HCT116 (cell line): ENCODE data around the gene MED13L. TPM values are rescaled to one million over a fixed set of nuclear protein-coding genes. Genes with fewer than 3 reads are reported as not detected.

Experiments used
- ATAC-seq: fragments of 200-7000 bp; cut with Tn5 transposase; 2 replicates; pipeline ENCODE4 v1.9.1; 2020; ENCODE audit warnings: mild to moderate bottlenecking, moderate library complexity
- BruUV-seq: library from RNA; stranded (reverse); fragments of 400-500 nt; replicated peaks from 2 replicates; lab custom pipeline; 2021; lab: Mats Ljungman, UMichigan
- CTCF ChIA-PET: fragments of 300-600 bp; sonication (Branson Sonifier 250); formaldehyde crosslinking; loops from one replicate; lab custom pipeline; 2021; ENCODE audit warnings: antibody characterized with exemption; lab: Charles Lee
- POLR2A ChIA-PET: fragments of 300-600, 350-600 bp; sonication (Branson Sonifier 250); formaldehyde crosslinking; loops from one replicate; lab custom pipeline; 2021; ENCODE audit warnings: antibody characterized with exemption; lab: Charles Lee
- RAD21 ChIA-PET, 2 experiments: fragments of 300-600 bp; sonication (Branson Sonifier 250); formaldehyde crosslinking; loops; one replicate each; lab custom pipeline; 2023; ENCODE audit warnings: low total read pairs in 2 of 2; ENCODE audit not compliant: uncharacterized antibody in 2 of 2, unreplicated experiment in 2 of 2, low non-redundant PET in 1 of 2; lab: Charles Lee
- DNase-seq: peaks from one replicate; pipeline ENCODE4 v3.0.0-alpha.2; 2010; ENCODE audit warnings: low read depth, low spot score
- H2AFZ ChIP-seq: fragments of 200-600 bp; shearing (Covaris generic), sonication (generic); 2 replicates; pipeline ENCODE4 v1.6.1; 2017; ENCODE audit warnings: low read depth, mixed run types, mixed read lengths, antibody characterized with exemption, low read length; ENCODE audit not compliant: poor library complexity, severe bottlenecking
- H3K27ac ChIP-seq: 2 replicates; pipeline ENCODE4 v1.5.1; 2012; ENCODE audit warnings: low read depth, low read length
- H3K27me3 ChIP-seq: fragments of 200-600 bp; sonication (generic); 2 replicates; pipeline ENCODE4 v1.6.1; 2016; ENCODE audit warnings: mixed run types, low read length, mixed read lengths; ENCODE audit not compliant: insufficient read depth
- H3K36me3 ChIP-seq, 2 experiments: fragments of 200-500 bp in 1 of 2; fragments of 200-600 bp in 1 of 2; sonication (Bioruptor generic) in 1 of 2; sonication (generic) in 1 of 2; 2 replicates each; pipeline versions ENCODE4 v1.5.1 to v1.6.1; 2014 to 2016; ENCODE audit warnings: low read length in 2 of 2, inconsistent platforms in 1 of 2, mixed read lengths in 1 of 2, mixed run types in 1 of 2; ENCODE audit not compliant: insufficient read depth in 2 of 2, control insufficient read depth in 1 of 2
- H3K4me1 ChIP-seq, 2 experiments: fragments of 200-600 bp in 1 of 2; sonication (generic) in 1 of 2; 2 replicates each; pipeline versions ENCODE4 v1.5.1 to v1.6.1; 2012 to 2017; ENCODE audit warnings: low read length in 2 of 2, inconsistent platforms in 1 of 2, mild to moderate bottlenecking in 1 of 2, mixed read lengths in 1 of 2, mixed run types in 1 of 2, moderate library complexity in 1 of 2; ENCODE audit not compliant: insufficient read depth in 2 of 2, control insufficient read depth in 1 of 2
- H3K4me2 ChIP-seq: fragments of 200-600 bp; sonication (generic); 2 replicates; pipeline ENCODE4 v1.6.1; 2017; ENCODE audit warnings: mixed run types, low read length, mixed read lengths
- H3K4me3 ChIP-seq, 2 experiments: fragments of 200-600 bp in 1 of 2; sonication (generic) in 1 of 2; replicated peaks in 1 of 2; 2 replicates each; pipeline ENCODE4 v1.5.1; 2011 to 2016; ENCODE audit warnings: low read length in 2 of 2, control low read depth in 1 of 2, low read depth in 1 of 2, mild to moderate bottlenecking in 1 of 2, mixed read lengths in 1 of 2, mixed run types in 1 of 2
- H3K79me2 ChIP-seq: fragments of 200-600 bp; sonication (generic); 2 replicates; pipeline ENCODE4 v1.6.1; 2017; ENCODE audit warnings: mild to moderate bottlenecking, mixed run types, low read length, moderate library complexity, mixed read lengths; ENCODE audit not compliant: insufficient read depth
- H3K9ac ChIP-seq: fragments of 200-600 bp; sonication (generic); 2 replicates; pipeline ENCODE4 v1.6.1; 2016; ENCODE audit warnings: low read length, mixed read lengths
- H3K9me2 ChIP-seq: fragments of 200-600 bp; sonication (generic), shearing (Covaris generic); 2 replicates; pipeline ENCODE4 v1.6.1; 2017; ENCODE audit warnings: mixed run types, mild to moderate bottlenecking, moderate library complexity; ENCODE audit not compliant: insufficient read depth
- H3K9me3 ChIP-seq, 2 experiments: fragments of 200-500 bp in 1 of 2; fragments of 200-600 bp in 1 of 2; sonication (Bioruptor generic) in 1 of 2; sonication (generic) in 1 of 2; 2 replicates each; pipeline ENCODE4 v1.6.1; 2014 to 2017; ENCODE audit warnings: low read length in 2 of 2, mixed read lengths in 2 of 2, inconsistent platforms in 1 of 2, low read depth in 1 of 2, mild to moderate bottlenecking in 1 of 2, mixed run types in 1 of 2, moderate library complexity in 1 of 2; ENCODE audit not compliant: control insufficient read depth in 1 of 2, insufficient read depth in 1 of 2
- H4K20me1 ChIP-seq: fragments of 200-600 bp; sonication (generic), shearing (Covaris generic); 2 replicates; pipeline ENCODE4 v1.6.1; 2017; ENCODE audit warnings: mixed run types, mild to moderate bottlenecking, moderate library complexity; ENCODE audit not compliant: insufficient read depth
- CBX3 ChIP-seq: IDR thresholded peaks from 2 replicates; pipeline ENCODE4 v1.6.1; 2012; ENCODE audit warnings: low read depth
- CEBPB ChIP-seq: IDR thresholded peaks from 2 replicates; pipeline ENCODE4 v1.6.1; 2012; ENCODE audit warnings: low read depth
- POLR2A ChIP-seq: IDR thresholded peaks from 2 replicates; pipeline ENCODE4 v1.7.0; 2011; ENCODE audit warnings: borderline replicate concordance; ENCODE audit not compliant: insufficient read depth, insufficient read length; ENCODE audit errors: extremely low read depth
- POLR2AphosphoS5 ChIP-seq: IDR thresholded peaks from 2 replicates; pipeline ENCODE4 v1.6.1; 2011; ENCODE audit warnings: mild to moderate bottlenecking, low read depth, low read length, moderate library complexity
- RAD21 ChIP-seq: IDR thresholded peaks from 2 replicates; pipeline ENCODE4 v1.6.1; 2012; ENCODE audit warnings: low read depth, mild to moderate bottlenecking
- SP1 ChIP-seq: IDR thresholded peaks from 2 replicates; pipeline ENCODE4 v1.6.1; 2012; ENCODE audit warnings: low read depth
- SRF ChIP-seq: IDR thresholded peaks from 2 replicates; pipeline ENCODE4 v1.6.1; 2012; ENCODE audit warnings: low read depth
- TCF7L2 ChIP-seq: IDR thresholded peaks from 2 replicates; pipeline ENCODE4 v1.7.0; 2011; ENCODE audit warnings: borderline replicate concordance, inconsistent platforms; ENCODE audit not compliant: insufficient read depth, insufficient read length; ENCODE audit errors: extremely low read depth
- YY1 ChIP-seq: IDR thresholded peaks from 2 replicates; pipeline ENCODE4 v1.6.1; 2011; ENCODE audit warnings: low read length, low read depth, moderate library complexity, mild to moderate bottlenecking; ENCODE audit not compliant: insufficient replicate concordance; ENCODE audit errors: extremely low read depth
- ZFX ChIP-seq: fragments of 450-650 bp; IDR thresholded peaks from 2 replicates; pipeline ENCODE4 v1.6.1; 2017
- ZNF274 ChIP-seq: fragments of 200-500 bp; sonication (Bioruptor generic); IDR thresholded peaks from 2 replicates; pipeline ENCODE4 v1.6.1; 2014; ENCODE audit warnings: mild to moderate bottlenecking, low read depth, low read length, inconsistent platforms
- intact Hi-C: fragments of 100-400 bp; cut with micrococcal nuclease; formaldehyde crosslinking; loops from 2 replicates; pipeline ENCODE4 v1.10.0; 2022
- total RNA-seq: library from RNA; stranded (reverse); gene quantifications from one replicate; pipeline ENCODE4 v1.2.1, GENCODE V29; 2021; ENCODE audit not compliant: unreplicated experiment
- TF ChIP-seq, protein P1 (sequence below): IDR thresholded peaks from 2 replicates; pipeline ENCODE4 v1.6.1; 2012
- TF ChIP-seq, protein P2 (sequence below): IDR thresholded peaks from 2 replicates; pipeline ENCODE4 v1.6.1; 2012
- TF ChIP-seq, protein P3 (sequence below): IDR thresholded peaks from 2 replicates; pipeline ENCODE4 v1.6.1; 2012; ENCODE audit warnings: low read depth
- TF ChIP-seq, protein P4 (sequence below), 3 experiments: fragments of 200-600 bp in 1 of 3; sonication (generic) in 1 of 3; IDR thresholded peaks in 2 of 3; conservative IDR thresholded peaks in 1 of 3; 2 replicates each; pipeline ENCODE4 v1.5.1; 2012 to 2017; ENCODE audit warnings: low read depth in 2 of 3, low read length in 2 of 3, antibody characterized with exemption in 1 of 3, borderline replicate concordance in 1 of 3, control low read depth in 1 of 3, mild to moderate bottlenecking in 1 of 3, mixed read lengths in 1 of 3, mixed run types in 1 of 3, moderate library complexity in 1 of 3; ENCODE audit not compliant: insufficient read depth in 1 of 3

Gene MED13L
- total RNA-seq, 1 experiment from 2014 or later, result 176 TPM

DNA sequence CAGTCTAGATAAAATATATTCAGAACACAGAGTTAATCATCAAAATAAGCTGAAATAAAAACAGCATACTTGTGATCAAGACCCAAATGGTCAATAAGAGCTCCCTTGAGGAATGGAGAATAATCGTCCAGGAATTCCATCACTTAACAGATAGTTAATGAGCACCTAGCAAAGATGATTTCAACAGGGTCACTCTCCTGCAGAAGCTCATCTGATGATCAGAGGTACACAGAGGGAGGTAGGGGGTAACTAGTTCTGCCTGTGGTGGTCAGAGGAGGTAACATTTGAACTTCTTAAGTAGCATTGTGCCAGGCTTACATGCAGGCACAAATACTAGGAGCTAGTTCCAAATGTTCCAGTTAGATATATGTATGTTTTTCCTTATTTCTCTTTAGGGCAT is 9.5 kb downstream of the MED13L start:
- Histone ChIP-seq H3K4me2 (peak overlapping the region; percentile 12; the same call in 1 of the 2 replicates), H3K4me3 (no peak overlapping the region), H3K4me1 (peaks cover 65 to 87% of the 10 kb centered on the region in 2 experiments), H3K9me2 (no peaks in the 10 kb centered on the region), H3K9ac (no peak overlapping the region), H3K79me2 (peaks cover 100% of the 10 kb centered on the region), H2AFZ (no peak overlapping the region), H4K20me1 (peaks cover 65% of the 10 kb centered on the region), H3K27me3 (no peaks in the 10 kb centered on the region), H3K9me3 (no peaks in the 10 kb centered on the region), H3K27ac (no peak overlapping the region), H3K36me3 (no peaks in the 10 kb centered on the region)
- ATAC-seq (no peak), DNase-seq (no peak)
- CTCF ChIA-PET, result interaction anchor here (1.4 kb wide), 1 partner anchor 32 kb away, joined by 3 read pairs; no protein-coding TSS in a partner anchor
- BruUV-seq, result no TSS peak
- POLR2A ChIA-PET, result no interaction called here
- intact Hi-C loops, result no loop called here
- RAD21 ChIA-PET, result no interaction called here
- no peak for TF ChIP-seq YY1
- no peak for TF ChIP-seq CEBPB
- TF ChIP-seq, protein P1, sequence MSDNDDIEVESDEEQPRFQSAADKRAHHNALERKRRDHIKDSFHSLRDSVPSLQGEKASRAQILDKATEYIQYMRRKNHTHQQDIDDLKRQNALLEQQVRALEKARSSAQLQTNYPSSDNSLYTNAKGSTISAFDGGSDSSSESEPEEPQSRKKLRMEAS, result no peak
- no peak for TF ChIP-seq ZFX
- no peak for TF ChIP-seq SP1
- TF ChIP-seq CBX3, result no peak
- no peak for TF ChIP-seq POLR2A
- TF ChIP-seq, protein P2, sequence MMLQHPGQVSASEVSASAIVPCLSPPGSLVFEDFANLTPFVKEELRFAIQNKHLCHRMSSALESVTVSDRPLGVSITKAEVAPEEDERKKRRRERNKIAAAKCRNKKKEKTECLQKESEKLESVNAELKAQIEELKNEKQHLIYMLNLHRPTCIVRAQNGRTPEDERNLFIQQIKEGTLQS, result no peak
- no peak for TF ChIP-seq SRF
- no peak for TF ChIP-seq POLR2AphosphoS5
- no peak for TF ChIP-seq RAD21
- TF ChIP-seq, protein P3, sequence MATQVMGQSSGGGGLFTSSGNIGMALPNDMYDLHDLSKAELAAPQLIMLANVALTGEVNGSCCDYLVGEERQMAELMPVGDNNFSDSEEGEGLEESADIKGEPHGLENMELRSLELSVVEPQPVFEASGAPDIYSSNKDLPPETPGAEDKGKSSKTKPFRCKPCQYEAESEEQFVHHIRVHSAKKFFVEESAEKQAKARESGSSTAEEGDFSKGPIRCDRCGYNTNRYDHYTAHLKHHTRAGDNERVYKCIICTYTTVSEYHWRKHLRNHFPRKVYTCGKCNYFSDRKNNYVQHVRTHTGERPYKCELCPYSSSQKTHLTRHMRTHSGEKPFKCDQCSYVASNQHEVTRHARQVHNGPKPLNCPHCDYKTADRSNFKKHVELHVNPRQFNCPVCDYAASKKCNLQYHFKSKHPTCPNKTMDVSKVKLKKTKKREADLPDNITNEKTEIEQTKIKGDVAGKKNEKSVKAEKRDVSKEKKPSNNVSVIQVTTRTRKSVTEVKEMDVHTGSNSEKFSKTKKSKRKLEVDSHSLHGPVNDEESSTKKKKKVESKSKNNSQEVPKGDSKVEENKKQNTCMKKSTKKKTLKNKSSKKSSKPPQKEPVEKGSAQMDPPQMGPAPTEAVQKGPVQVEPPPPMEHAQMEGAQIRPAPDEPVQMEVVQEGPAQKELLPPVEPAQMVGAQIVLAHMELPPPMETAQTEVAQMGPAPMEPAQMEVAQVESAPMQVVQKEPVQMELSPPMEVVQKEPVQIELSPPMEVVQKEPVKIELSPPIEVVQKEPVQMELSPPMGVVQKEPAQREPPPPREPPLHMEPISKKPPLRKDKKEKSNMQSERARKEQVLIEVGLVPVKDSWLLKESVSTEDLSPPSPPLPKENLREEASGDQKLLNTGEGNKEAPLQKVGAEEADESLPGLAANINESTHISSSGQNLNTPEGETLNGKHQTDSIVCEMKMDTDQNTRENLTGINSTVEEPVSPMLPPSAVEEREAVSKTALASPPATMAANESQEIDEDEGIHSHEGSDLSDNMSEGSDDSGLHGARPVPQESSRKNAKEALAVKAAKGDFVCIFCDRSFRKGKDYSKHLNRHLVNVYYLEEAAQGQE, result no peak
- TF ChIP-seq ZNF274, result no peak
- TF ChIP-seq TCF7L2, result no peak
- TF ChIP-seq, protein P4, sequence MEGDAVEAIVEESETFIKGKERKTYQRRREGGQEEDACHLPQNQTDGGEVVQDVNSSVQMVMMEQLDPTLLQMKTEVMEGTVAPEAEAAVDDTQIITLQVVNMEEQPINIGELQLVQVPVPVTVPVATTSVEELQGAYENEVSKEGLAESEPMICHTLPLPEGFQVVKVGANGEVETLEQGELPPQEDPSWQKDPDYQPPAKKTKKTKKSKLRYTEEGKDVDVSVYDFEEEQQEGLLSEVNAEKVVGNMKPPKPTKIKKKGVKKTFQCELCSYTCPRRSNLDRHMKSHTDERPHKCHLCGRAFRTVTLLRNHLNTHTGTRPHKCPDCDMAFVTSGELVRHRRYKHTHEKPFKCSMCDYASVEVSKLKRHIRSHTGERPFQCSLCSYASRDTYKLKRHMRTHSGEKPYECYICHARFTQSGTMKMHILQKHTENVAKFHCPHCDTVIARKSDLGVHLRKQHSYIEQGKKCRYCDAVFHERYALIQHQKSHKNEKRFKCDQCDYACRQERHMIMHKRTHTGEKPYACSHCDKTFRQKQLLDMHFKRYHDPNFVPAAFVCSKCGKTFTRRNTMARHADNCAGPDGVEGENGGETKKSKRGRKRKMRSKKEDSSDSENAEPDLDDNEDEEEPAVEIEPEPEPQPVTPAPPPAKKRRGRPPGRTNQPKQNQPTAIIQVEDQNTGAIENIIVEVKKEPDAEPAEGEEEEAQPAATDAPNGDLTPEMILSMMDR (IDR thresholded peaks at IDR 0.05 in 2 of 3, conservative IDR thresholded peaks at IDR 0.05 in 1 of 3; ENCODE audit: borderline replicate concordance in 1 of 3, insufficient read depth in 1 of 3, low read depth in 2 of 3, low read length in 2 of 3), result no peak
